ENCODE measurements around the gene USB1. TPM values are rescaled to one million over a fixed set of nuclear protein-coding genes. Genes with fewer than 3 reads are reported as not detected.

USB1 gene
- total and polyA plus RNA-seq, 4 donors = 14.7 to 72.7 (median 38.7) TPM

- H3K4me3 ChIP-seq = no peak overlapping the region
- 91 to 93% methylated on average over 4 of the region's 4 CpGs for WGBS, 2 donors
- H3K36me3 ChIP-seq (ENCODE audit: control insufficient read depth in 4 of 4, insufficient read depth in 4 of 4, low read length in 4 of 4) = peaks cover 2 to 33% (median 18%) of the 10 kb centered on the region in 4 donors
- H3K27me3 ChIP-seq (ENCODE audit: control insufficient read depth in 3 of 3, insufficient read depth in 3 of 3, low read length in 2 of 3) = no peaks in the 10 kb centered on the region
- H3K9ac ChIP-seq (ENCODE audit: insufficient read depth in 1 of 2, low read length in 2 of 2) = no peak overlapping the region
- no peaks in the 10 kb centered on the region for H3K9me3 ChIP-seq (ENCODE audit: control insufficient read depth in 4 of 4, insufficient read depth in 3 of 4, low read length in 3 of 4)
- no peak for DNase-seq
- peak overlapping the region in 1 of 2 donors; percentile 21 for H3K27ac ChIP-seq (ENCODE audit: low read depth in 1 of 2, low read length in 1 of 2)
- peaks cover 0 to 36% (median 6%) of the 10 kb centered on the region in 5 donors for H3K4me1 ChIP-seq (ENCODE audit: control insufficient read depth in 5 of 5, insufficient read depth in 5 of 5, low read length in 5 of 5)
- TF ChIP-seq CTCF (IDR thresholded peaks at IDR 0.05; ENCODE audit: control extremely low read depth, extremely low read depth) = no peak
- no peak for ATAC-seq (ENCODE audit: insufficient read depth, low FRiP score)
These were observed 6.8 kb upstream of the USB1 start for GRCh38 chr16:57994361-57994760.

GRCh38 chr16:57994778-57995177 lies 6.4 kb upstream of the USB1 start:
- peak overlapping the region in 1 of 2 donors; percentile 30 for H3K27ac ChIP-seq (ENCODE audit: low read depth in 1 of 2, low read length in 1 of 2)
- DNase-seq (peak; percentile 29 to 42 (median 39)), ATAC-seq (ENCODE audit: insufficient read depth, low FRiP score) (no peak)
- no peaks in the 10 kb centered on the region for H3K27me3 ChIP-seq (ENCODE audit: control insufficient read depth in 3 of 3, insufficient read depth in 3 of 3, low read length in 2 of 3)
- H3K36me3 ChIP-seq (ENCODE audit: control insufficient read depth in 4 of 4, insufficient read depth in 4 of 4, low read length in 4 of 4) = peaks cover 2 to 33% (median 18%) of the 10 kb centered on the region in 4 donors
- H3K4me3 ChIP-seq = no peak overlapping the region
- peaks cover 0 to 36% (median 10%) of the 10 kb centered on the region in 5 donors for H3K4me1 ChIP-seq (ENCODE audit: control insufficient read depth in 5 of 5, insufficient read depth in 5 of 5, low read length in 5 of 5)
- no peak for TF ChIP-seq CTCF (IDR thresholded peaks at IDR 0.05; ENCODE audit: control extremely low read depth, extremely low read depth)
- 9 to 18% methylated on average over 4 of the region's 4 CpGs for WGBS, 2 donors
- no peaks in the 10 kb centered on the region for H3K9me3 ChIP-seq (ENCODE audit: control insufficient read depth in 4 of 4, insufficient read depth in 3 of 4, low read length in 3 of 4)
- no peak overlapping the region for H3K9ac ChIP-seq (ENCODE audit: insufficient read depth in 1 of 2, low read length in 2 of 2)

- DNase-seq = no peak
- peaks cover 2 to 33% (median 18%) of the 10 kb centered on the region in 4 donors for H3K36me3 ChIP-seq (ENCODE audit: control insufficient read depth in 4 of 4, insufficient read depth in 4 of 4, low read length in 4 of 4)
- no peak overlapping the region for H3K4me3 ChIP-seq
- no peaks in the 10 kb centered on the region for H3K9me3 ChIP-seq (ENCODE audit: control insufficient read depth in 4 of 4, insufficient read depth in 3 of 4, low read length in 3 of 4)
- H3K9ac ChIP-seq (ENCODE audit: insufficient read depth in 1 of 2, low read length in 2 of 2) = no peak overlapping the region
- no peaks in the 10 kb centered on the region for H3K27me3 ChIP-seq (ENCODE audit: control insufficient read depth in 3 of 3, insufficient read depth in 3 of 3, low read length in 2 of 3)
- no peak for TF ChIP-seq CTCF (IDR thresholded peaks at IDR 0.05; ENCODE audit: control extremely low read depth, extremely low read depth)
- H3K4me1 ChIP-seq (ENCODE audit: control insufficient read depth in 5 of 5, insufficient read depth in 5 of 5, low read length in 5 of 5) = peaks cover 0 to 36% (median 10%) of the 10 kb centered on the region in 5 donors
- ATAC-seq (ENCODE audit: insufficient read depth, low FRiP score) = no peak
- 87% methylated on average over 18 of the region's 18 CpGs for WGBS, 2 donors
- H3K27ac ChIP-seq (ENCODE audit: low read depth in 1 of 2, low read length in 1 of 2) = peak overlapping the region in 1 of 2 donors; percentile 15
These were observed 5.3 kb upstream of the USB1 start for GRCh38 chr16:57995721-57996405.
